ENCODE measurements around the gene GATM. TPM values are rescaled to one million over a fixed set of nuclear protein-coding genes. Genes with fewer than 3 reads are reported as not detected.
A peak's percentile ranks its signal among the peaks of the same experiment; 100 is the strongest.
"Not testable (repeated sequence)": the region's sequence is repeated elsewhere in the genome, so short reads cannot be mapped to it uniquely, and the experiment has no call there.

The GATM gene
- total RNA-seq, 2 experiments from 2014 or later, result 1.5 to 1.6 TPM

DNA sequence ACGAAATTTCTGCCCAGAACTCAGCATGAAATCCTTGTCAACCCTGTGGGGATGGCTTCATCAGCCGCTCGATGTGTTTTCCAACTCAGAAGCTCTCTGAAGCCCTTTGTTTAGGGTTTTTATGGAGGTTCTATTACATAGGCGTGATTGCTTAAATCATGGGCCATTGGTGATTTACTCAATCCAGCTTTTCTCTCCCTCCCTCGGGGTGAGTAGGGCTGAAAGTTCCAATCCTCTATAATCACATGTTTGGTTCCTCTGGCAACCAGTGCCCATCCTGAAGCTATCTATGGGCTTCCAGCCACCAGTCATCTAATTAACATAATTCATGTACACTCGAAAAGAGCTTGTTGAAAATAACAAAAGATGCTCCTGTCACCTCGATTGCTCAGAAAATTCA lies 51.6 kb downstream of the GATM start:
- Mint-ChIP-seq H3K4me1 (ENCODE audit: low read depth) (no peaks in the 10 kb centered on the region), H3K9me3 (ENCODE audit: insufficient read depth) (no peaks in the 10 kb centered on the region), H3K4me3 (no peak overlapping the region), H3K36me3 (ENCODE audit: low read depth) (no peaks in the 10 kb centered on the region), H3K27me3 (ENCODE audit: low read depth) (peaks cover 16% of the 10 kb centered on the region), H3K27ac (no peak overlapping the region)
- CTCF ChIA-PET, result no interaction called here
- POLR2A ChIA-PET, result no interaction called here
- no peak for ATAC-seq
- no peak for DNase-seq

DNA sequence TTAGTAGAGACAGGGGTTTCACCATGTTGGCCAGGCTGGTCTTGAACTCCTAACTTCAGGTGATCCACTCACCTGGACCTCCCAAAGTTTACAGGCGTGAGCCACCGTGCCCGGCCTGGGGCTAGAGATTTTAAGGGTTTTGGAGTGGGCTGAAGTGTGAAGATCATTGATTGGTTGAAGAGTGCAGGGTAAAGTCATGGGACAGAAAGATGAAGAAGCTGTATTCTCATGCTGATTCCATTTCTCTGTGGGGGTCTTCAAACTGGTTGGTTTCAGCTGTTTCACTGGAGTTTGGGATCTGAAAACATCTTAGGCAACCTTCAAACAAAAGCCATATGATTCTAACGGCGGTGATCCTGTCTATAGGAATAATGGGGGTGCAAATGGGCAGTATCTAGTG lies 52.1 kb downstream of the GATM start:
- Mint-ChIP-seq H3K4me1 (ENCODE audit: low read depth) (no peaks in the 10 kb centered on the region), H3K27ac (no peak overlapping the region), H3K9me3 (ENCODE audit: insufficient read depth) (no peaks in the 10 kb centered on the region), H3K27me3 (ENCODE audit: low read depth) (peaks cover 14% of the 10 kb centered on the region), H3K36me3 (ENCODE audit: low read depth) (no peaks in the 10 kb centered on the region), H3K4me3 (no peak overlapping the region)
- ATAC-seq (no peak), DNase-seq (no peak)
- ChIA-PET CTCF (no interaction called here), POLR2A (no interaction called here)

DNA sequence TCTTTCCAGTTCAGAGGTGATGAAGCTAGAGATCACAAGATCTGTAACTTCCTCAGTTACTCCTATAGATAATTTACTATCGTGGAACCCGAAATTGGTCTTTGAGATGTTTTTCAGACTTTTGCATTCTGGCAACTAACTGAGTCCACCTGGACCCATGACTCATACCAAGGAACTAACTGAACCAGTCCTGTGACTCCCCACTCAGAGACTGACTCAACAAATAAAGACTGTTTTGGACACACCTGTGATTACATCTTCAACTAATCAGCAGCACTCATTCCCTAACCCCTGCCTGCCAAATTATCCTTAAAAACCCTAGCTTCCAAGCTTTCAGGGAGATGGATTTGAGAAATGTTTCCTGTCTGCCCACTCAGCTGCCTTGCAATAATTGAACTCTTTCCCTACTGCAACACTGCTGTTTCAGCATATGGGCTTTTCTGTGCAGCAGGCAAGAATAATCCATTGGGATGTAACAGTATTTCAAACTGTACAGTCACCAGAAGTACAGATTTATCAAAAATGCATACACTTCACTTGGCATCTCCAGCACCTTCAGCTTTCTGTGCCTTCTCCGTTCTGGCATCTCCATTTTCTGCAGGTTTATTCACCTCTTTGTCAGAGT lies 57.7 kb downstream of the GATM start:
- H3K27me3 Mint-ChIP-seq (ENCODE audit: low read depth), result peaks cover 15% of the 10 kb centered on the region
- ChIA-PET CTCF (no interaction called here), POLR2A (no interaction called here)
- ATAC-seq (no peak), DNase-seq (no peak)
- no peaks in the 10 kb centered on the region for H3K36me3 Mint-ChIP-seq (ENCODE audit: low read depth)
- H3K4me3 Mint-ChIP-seq, result no peak overlapping the region
- H3K27ac Mint-ChIP-seq, result no peak overlapping the region
- H3K9me3 Mint-ChIP-seq (ENCODE audit: insufficient read depth), result no peaks in the 10 kb centered on the region
- H3K4me1 Mint-ChIP-seq (ENCODE audit: low read depth), result no peaks in the 10 kb centered on the region

DNA sequence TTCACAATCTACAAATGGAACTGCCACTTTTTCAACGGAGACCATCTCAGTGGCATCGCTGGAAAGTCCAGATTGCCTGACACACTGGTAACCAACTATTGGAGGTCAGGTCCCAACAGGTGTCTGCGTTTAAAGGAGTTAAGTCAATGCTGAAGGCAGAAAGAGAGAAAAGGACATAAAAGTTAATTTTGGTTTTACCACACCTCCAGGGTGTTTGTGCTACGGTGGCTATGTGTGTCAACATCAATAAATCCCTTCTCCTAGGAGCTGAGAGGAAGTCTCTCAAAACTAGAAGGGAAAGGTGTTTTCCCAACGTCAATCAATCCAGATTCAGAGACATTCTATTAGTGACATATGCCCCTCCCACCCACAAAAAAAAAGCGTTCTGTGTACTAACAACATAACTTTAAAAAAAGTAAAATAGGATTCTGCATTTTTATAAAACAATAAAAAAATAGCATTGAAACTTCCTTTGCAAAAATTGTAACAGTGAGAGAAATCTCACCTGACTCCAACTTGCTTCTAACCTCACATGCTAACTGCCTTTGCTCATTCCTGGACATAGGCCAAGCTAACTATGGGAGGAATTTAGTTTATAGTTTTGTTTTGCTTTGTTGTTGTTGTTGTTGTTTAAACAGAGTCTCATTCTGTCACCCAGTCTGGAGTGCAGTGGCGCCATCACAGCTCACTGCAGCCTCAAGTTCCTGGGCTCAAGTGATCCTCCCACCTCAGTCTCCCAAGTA lies 58.7 kb downstream of the GATM start:
- no peak overlapping the region for H3K27ac Mint-ChIP-seq
- CTCF ChIA-PET, result no interaction called here
- ATAC-seq, result no peak

DNA sequence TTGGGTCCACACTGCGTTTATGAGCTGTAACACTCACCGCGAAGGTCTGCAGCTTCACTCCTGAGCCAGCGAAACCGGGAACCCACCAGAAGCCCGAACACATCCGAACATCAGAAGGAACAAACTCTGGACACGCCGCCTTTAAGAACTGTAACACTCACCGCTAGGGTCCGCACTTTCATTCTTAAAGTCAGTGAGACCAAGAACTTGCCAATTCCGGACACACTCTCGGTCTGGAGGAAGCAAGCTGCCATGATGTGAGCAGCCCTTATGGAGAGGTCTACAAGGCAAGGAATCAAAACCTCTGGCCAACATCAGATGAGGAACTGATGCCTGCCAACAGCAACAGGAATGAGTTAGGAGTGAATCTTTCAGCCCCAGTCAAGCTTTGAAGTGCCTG lies 63.4 kb downstream of the GATM start:
- no peak overlapping the region for H3K27ac Mint-ChIP-seq
- H3K4me3 Mint-ChIP-seq, result no peak overlapping the region
- no peaks in the 10 kb centered on the region for H3K36me3 Mint-ChIP-seq (ENCODE audit: low read depth)
- DNase-seq (peak; percentile 21), ATAC-seq (no peak)
- H3K27me3 Mint-ChIP-seq (ENCODE audit: low read depth), result peaks cover 14% of the 10 kb centered on the region
- ChIA-PET POLR2A (no interaction called here), CTCF (interaction anchor here (1.1 to 1.5 kb wide), 2 partner anchors 75 to 85 kb away, joined by 4 to 7 read pairs; no protein-coding TSS in a partner anchor)
- no peaks in the 10 kb centered on the region for H3K9me3 Mint-ChIP-seq (ENCODE audit: insufficient read depth)
- no peaks in the 10 kb centered on the region for H3K4me1 Mint-ChIP-seq (ENCODE audit: low read depth)

More for the DNA sequence above, 58.7 kb downstream of the GATM start:
- Mint-ChIP-seq H3K36me3 (ENCODE audit: low read depth) (no peaks in the 10 kb centered on the region), H3K9me3 (ENCODE audit: insufficient read depth) (no peaks in the 10 kb centered on the region), H3K27me3 (ENCODE audit: low read depth) (peaks cover 13% of the 10 kb centered on the region), H3K4me1 (ENCODE audit: low read depth) (no peaks in the 10 kb centered on the region), H3K4me3 (no peak overlapping the region)
- POLR2A ChIA-PET, result interaction anchor here (0.6 kb wide), 1 partner anchor 775 kb away, joined by 4 read pairs; no protein-coding TSS in a partner anchor
- no peak for DNase-seq

DNA sequence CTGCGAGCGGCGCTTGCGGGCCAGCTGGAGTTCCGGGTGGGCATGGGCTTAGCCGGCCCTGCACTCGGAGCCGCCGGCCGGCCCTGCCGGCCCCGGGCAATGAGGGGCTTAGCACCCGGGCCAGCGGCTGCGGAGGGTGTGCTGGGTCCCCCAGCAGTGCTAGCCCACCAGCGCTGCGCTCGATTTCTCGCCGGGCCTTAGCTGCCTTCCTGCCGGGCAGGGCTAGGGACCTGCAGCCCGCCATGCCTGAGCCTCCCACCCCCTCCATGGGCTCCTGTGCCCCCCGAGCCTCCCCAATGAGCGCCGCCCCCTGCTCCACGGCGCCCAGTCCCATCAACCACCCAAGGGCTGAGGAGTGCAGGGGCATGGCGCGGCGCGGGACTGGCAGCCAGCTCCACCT lies 64.2 kb downstream of the GATM start:
- H3K4me3 Mint-ChIP-seq, result not testable (repeated sequence)
- CTCF ChIA-PET, result interaction anchor here (1.5 kb wide), 1 partner anchor 86 kb away, joined by 7 read pairs; no protein-coding TSS in a partner anchor

More for the DNA sequence above, 64.2 kb downstream of the GATM start:
- H3K27ac Mint-ChIP-seq; ATAC-seq; DNase-seq; POLR2A ChIA-PET; H3K36me3 Mint-ChIP-seq (ENCODE audit: low read depth); H3K4me1 Mint-ChIP-seq (ENCODE audit: low read depth); H3K9me3 Mint-ChIP-seq (ENCODE audit: insufficient read depth): not testable (repeated sequence)
- H3K27me3 Mint-ChIP-seq (ENCODE audit: low read depth), result peaks cover 18% of the 10 kb centered on the region

Other genes with a start within 250 kb of the GATM start
- gene DUOXA1, start 248.7 kb downstream of the GATM start, total RNA-seq, result not detected
- not detected for gene DUOX1, start 248.6 kb downstream of the GATM start, total RNA-seq
- 1 to 10 TPM in 1 of 2 experiments, under 1 TPM in 1; 0.57 to 1.3 TPM for gene SHF, start 190.6 kb downstream of the GATM start, total RNA-seq
- gene SLC28A2, start 126.3 kb downstream of the GATM start, total RNA-seq, result not detected
- gene SLC30A4, start 144.2 kb upstream of the GATM start, total RNA-seq, result 1 to 10 TPM; 2.1 to 2.3 TPM
- gene BLOC1S6, start 208.8 kb upstream of the GATM start, total RNA-seq, result 10 to 100 TPM; 32.9 to 35.2 TPM